ENCODE results near the gene ZNF512B.

Gene ZNF512B

GRCh38 chr20:63942969-63943807 lies 26.5 kb downstream of the ZNF512B start:
- peak overlapping the region; percentile 59 for H3K27ac ChIP-seq
- TF ChIP-seq ZFX (IDR thresholded peaks at IDR 0.05; ENCODE audit: borderline replicate concordance), result no peak
- TF ChIP-seq, protein P1, sequence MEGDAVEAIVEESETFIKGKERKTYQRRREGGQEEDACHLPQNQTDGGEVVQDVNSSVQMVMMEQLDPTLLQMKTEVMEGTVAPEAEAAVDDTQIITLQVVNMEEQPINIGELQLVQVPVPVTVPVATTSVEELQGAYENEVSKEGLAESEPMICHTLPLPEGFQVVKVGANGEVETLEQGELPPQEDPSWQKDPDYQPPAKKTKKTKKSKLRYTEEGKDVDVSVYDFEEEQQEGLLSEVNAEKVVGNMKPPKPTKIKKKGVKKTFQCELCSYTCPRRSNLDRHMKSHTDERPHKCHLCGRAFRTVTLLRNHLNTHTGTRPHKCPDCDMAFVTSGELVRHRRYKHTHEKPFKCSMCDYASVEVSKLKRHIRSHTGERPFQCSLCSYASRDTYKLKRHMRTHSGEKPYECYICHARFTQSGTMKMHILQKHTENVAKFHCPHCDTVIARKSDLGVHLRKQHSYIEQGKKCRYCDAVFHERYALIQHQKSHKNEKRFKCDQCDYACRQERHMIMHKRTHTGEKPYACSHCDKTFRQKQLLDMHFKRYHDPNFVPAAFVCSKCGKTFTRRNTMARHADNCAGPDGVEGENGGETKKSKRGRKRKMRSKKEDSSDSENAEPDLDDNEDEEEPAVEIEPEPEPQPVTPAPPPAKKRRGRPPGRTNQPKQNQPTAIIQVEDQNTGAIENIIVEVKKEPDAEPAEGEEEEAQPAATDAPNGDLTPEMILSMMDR (IDR thresholded peaks at IDR 0.05), result no peak

GRCh38 chr20:63942250-63942951 lies 27.3 kb downstream of the ZNF512B start:
- TF ChIP-seq, protein P1 (IDR thresholded peaks at IDR 0.05), result no peak
- no peak for TF ChIP-seq ZFX (IDR thresholded peaks at IDR 0.05; ENCODE audit: borderline replicate concordance)
- peak overlapping the region; percentile 59 for H3K27ac ChIP-seq

DNA sequence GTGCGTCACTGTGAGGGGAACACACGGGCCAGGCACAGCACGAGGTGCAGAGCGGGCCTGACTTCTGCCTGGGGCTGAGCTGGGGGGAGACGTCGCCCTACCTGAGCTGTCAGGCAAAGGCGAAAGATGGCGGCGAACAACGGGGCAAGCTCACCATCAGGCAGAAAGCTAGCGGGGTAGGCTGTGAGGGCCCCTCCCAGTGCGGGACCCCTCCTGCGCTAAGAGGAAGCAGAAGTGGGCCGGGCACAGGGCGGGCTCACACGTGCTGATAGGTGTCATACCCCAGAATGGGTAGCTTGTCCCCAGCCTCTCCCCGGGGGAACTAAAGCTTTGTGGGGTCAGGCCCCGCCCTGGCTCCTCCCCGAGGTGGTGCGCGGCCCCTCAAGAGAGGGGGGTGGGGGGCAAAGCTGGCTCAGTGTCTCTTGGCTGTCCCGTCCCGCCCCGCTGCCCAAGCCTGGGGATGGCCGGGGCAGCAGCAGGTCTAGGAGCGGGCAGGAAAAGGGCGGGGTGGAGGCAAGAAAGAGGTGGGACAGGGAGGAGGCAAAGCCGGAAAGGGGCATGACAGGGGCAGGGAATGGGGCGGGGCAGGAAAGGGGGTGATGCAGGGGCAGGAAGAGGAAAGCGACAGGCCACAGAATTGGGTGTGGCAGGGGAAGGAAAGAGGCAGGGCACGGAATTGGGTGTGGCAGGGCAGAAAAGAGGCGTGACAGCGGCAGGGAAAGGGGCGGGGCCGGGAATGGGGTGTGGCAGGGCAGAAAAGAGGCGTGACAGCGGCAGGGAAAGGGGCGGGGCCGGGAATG lies 28.2 kb downstream of the ZNF512B start:
- peak overlapping the region; percentile 57 for H3K27ac ChIP-seq
- TF ChIP-seq, protein P1 (IDR thresholded peaks at IDR 0.05), result no peak
- TF ChIP-seq ZFX (IDR thresholded peaks at IDR 0.05; ENCODE audit: borderline replicate concordance), result no peak

GRCh38 chr20:63940472-63941266 lies 29.1 kb downstream of the ZNF512B start:
- H3K27ac ChIP-seq, result peak overlapping the region; percentile 57
- TF ChIP-seq, protein P1 (IDR thresholded peaks at IDR 0.05), result no peak
- no peak for TF ChIP-seq ZFX (IDR thresholded peaks at IDR 0.05; ENCODE audit: borderline replicate concordance)

DNA sequence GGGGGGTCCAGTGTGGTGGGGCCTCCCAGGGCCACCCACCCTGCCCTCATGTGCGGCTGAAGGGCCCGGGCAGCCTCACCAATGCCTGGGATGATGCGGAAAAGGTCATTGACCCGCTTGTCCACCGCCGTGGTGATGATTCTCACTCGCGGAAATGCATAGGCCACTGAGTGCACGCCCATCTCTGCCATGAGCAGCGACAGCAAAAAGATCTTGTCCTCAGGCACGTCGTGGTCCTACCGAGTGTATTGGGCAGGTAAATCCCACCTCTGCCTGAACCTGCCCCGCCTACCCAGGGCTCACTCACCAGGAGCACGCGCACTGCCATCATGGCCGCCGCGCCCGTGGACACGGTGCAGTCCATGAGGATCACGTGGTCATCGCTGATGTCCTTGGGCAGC lies 29.7 kb downstream of the ZNF512B start:
- no peak overlapping the region for H3K27ac ChIP-seq
- TF ChIP-seq ZFX (IDR thresholded peaks at IDR 0.05; ENCODE audit: borderline replicate concordance), result no peak

DNA sequence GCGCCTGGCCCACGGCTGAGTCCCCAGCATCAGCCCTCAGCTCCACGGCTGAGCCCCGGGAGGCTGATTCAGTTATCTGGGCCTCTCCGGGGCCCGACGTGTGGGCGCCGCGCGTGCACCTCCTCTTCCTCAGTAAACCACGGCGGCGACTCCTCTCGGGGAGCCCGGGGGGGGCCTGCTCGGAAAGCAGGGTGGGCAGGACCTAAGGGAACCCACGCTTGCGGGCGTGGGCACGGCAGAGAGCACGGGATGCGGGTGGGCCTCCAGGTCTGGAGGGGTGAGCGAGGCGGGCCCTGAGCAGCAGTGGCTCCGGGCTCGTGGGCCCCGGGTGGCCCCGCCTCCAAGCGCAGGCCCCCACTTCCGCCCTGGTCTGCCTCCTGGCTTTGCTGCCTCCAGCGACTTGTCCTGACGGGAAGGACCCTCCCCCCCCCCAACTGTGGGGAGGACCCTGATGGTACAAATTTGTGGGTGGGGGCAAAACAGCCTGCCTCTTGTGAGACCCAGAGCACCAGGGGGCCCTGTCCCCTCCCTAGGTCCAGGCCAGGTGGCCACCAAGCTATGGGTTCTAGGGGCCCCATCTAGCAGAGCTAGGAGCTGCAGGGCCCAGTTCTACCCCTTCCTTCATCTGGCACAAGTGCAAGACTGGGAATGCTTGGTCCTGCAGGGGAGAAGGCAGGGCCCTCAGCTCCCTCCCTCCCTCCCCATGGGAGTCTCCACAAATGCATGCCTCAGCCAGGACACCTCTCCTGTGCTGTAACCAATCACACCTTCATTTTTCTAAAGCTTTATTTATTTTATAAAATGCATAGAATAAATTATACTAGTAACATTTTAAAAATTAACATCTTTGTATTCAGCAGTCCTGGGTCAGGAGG lies 30.4 kb downstream of the ZNF512B start:
- TF ChIP-seq ZFX (IDR thresholded peaks at IDR 0.05; ENCODE audit: borderline replicate concordance), result no peak
- TF ChIP-seq, protein P1 (IDR thresholded peaks at IDR 0.05), result no peak
- H3K27ac ChIP-seq, result peak overlapping the region; percentile 23; the same call in 1 of the 2 replicates
